PC-3 (cell line): ENCODE data around the gene KRT15. TPM values are rescaled to one million over a fixed set of nuclear protein-coding genes. Genes with fewer than 3 reads are reported as not detected.

Experiments used
- ATAC-seq: fragments of 200-7000 bp; cut with Tn5 transposase; 2 replicates; pipeline ENCODE4 v1.9.1; 2020; ENCODE audit warnings: mild to moderate bottlenecking, moderate library complexity
- BruUV-seq: library from RNA; stranded (reverse); fragments of 400-500 nt; replicated peaks from 2 replicates; lab custom pipeline; 2021; lab: Mats Ljungman, UMichigan
- CTCF ChIA-PET: fragments of 300-600 bp; sonication (Branson Sonifier 250); formaldehyde crosslinking; loops from one replicate; lab custom pipeline; 2022; ENCODE audit warnings: antibody characterized with exemption; lab: Charles Lee
- POLR2A ChIA-PET: fragments of 300-600 bp; sonication (Branson Sonifier 250); formaldehyde crosslinking; loops from one replicate; lab custom pipeline; 2022; ENCODE audit warnings: antibody characterized with exemption; ENCODE audit not compliant: unreplicated experiment; lab: Charles Lee
- DNase-seq: peaks from one replicate; pipeline ENCODE4 v3.0.0-alpha.2; 2015
- H2AFZ ChIP-seq: fragments of 300-600 bp; sonication (generic); 2 replicates; pipeline ENCODE4 v1.6.0; 2016; ENCODE audit warnings: antibody characterized with exemption, low read length
- H3F3A ChIP-seq: fragments of 300-600 bp; sonication (generic); one replicate; pipeline ENCODE4 v1.6.0; 2017; ENCODE audit warnings: antibody characterized with exemption, low read length, control low read depth, mild to moderate bottlenecking; ENCODE audit not compliant: unreplicated experiment
- H3K27ac ChIP-seq: fragments of 300-600 bp; sonication (generic); 2 replicates; pipeline ENCODE4 v1.5.1; 2016; ENCODE audit warnings: mild to moderate bottlenecking, low read length
- H3K27me3 ChIP-seq: fragments of 300-600 bp; sonication (generic); 2 replicates; pipeline ENCODE4 v1.6.1; 2016; ENCODE audit warnings: low read length, mixed read lengths
- H3K36me3 ChIP-seq: fragments of 300-600 bp; sonication (generic); 2 replicates; pipeline ENCODE4 v1.6.1; 2016; ENCODE audit warnings: low read depth, mixed run types, low read length, mixed read lengths
- H3K4me1 ChIP-seq: fragments of 300-600 bp; sonication (generic); 2 replicates; pipeline ENCODE4 v1.5.1; 2016; ENCODE audit warnings: low read length; ENCODE audit not compliant: insufficient read depth
- H3K4me2 ChIP-seq: fragments of 300-600 bp; sonication (generic); 2 replicates; pipeline ENCODE4 v1.6.0; 2016; ENCODE audit warnings: low read length
- H3K4me3 ChIP-seq: fragments of 300-600 bp; sonication (generic); 2 replicates; pipeline ENCODE4 v1.5.1; 2016; ENCODE audit warnings: mild to moderate bottlenecking, low read length, mixed read lengths
- H3K79me2 ChIP-seq: fragments of 300-600 bp; sonication (generic); 2 replicates; pipeline ENCODE4 v1.6.1; 2017; ENCODE audit warnings: low read length, mixed read lengths
- H3K9ac ChIP-seq: fragments of 300-600 bp; sonication (generic); 2 replicates; pipeline ENCODE4 v1.6.0; 2016; ENCODE audit warnings: mild to moderate bottlenecking, low read length
- H3K9me2 ChIP-seq: fragments of 300-600 bp; sonication (generic); replicated peaks from 2 replicates; pipeline ENCODE4 v1.6.1; 2016; ENCODE audit warnings: mixed run types, low read length, mixed read lengths
- H3K9me3 ChIP-seq: fragments of 300-600 bp; sonication (generic); 2 replicates; pipeline ENCODE4 v1.6.1; 2016; ENCODE audit warnings: low read length, mixed read lengths
- H4K20me1 ChIP-seq: fragments of 300-600 bp; sonication (generic); 2 replicates; pipeline ENCODE4 v1.6.1; 2016; ENCODE audit warnings: low read length, mixed read lengths
- EZH2 ChIP-seq: fragments of 300-600 bp; sonication (generic); IDR thresholded peaks from one replicate; pipeline ENCODE4 v1.6.1; 2017; ENCODE audit warnings: antibody characterized with exemption, mild to moderate bottlenecking, low read length; ENCODE audit not compliant: unreplicated experiment
- EZH2phosphoT487 ChIP-seq: fragments of 300-600 bp; sonication (generic); IDR thresholded peaks from 2 replicates; pipeline ENCODE4 v1.6.1; 2018; ENCODE audit warnings: mild to moderate bottlenecking, antibody characterized with exemption, low read length, borderline replicate concordance
- intact Hi-C: fragments of 100-400 bp; cut with micrococcal nuclease; formaldehyde crosslinking; loops from 2 replicates; pipeline ENCODE4 v1.9.0; 2023
- total RNA-seq: library from RNA; depleted of rRNA; stranded (reverse); fragments of >200 nt; gene quantifications from 2 replicates; pipeline ENCODE4 v1.2.3, GENCODE V29; 2014
- TF ChIP-seq, protein P1 (sequence below): fragments of 300-600 bp; sonication (generic); conservative IDR thresholded peaks from 2 replicates; pipeline ENCODE4 v1.5.1; 2017; ENCODE audit warnings: antibody characterized with exemption, low read depth, mild to moderate bottlenecking, low read length

KRT15 gene
- total RNA-seq, 1 experiment from 2014 or later, result 121 TPM

DNA sequence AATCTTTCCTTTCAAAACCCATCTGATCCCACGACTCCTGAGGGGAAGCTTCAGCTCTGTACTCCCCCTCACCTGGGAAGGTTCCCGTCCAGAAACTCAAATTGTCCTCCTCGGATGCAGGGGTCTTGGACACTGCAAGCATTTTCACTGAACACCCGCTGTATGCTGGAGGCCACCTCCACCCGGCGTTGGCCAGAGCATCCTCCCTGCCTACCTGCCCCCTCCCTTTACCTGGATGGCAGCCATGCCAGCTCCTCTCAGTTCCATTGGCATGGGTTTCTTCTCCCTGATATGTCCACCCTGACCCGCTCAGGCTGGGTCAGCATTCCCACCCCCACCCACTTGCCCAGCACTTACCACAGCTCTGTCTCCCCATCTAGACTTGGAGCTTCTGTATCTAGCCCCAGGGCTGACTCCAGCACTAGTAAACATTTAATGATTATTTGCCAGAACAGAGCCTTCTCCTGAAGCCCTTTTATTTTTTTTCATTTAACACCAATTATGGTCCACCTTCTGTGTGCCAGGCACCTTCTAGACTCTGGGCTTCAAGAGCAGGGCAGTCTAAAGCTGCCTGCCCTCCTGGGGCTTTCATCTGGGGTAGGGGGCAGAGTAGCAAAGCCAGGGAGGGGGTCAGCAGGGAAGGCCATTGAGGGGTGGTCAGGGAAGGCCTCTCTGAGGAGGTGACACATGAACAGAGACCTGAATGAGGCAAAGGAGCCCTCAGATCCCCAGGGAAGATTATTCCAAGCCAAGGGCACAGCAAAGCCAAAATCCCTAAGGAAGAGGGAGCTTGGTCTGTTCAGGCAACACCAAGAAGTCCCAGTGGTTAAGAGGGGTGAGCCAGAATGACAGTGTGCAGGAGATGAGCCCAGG lies 18.3 kb upstream of the KRT15 start:
- no peaks in the 10 kb centered on the region for H3F3A ChIP-seq
- ChIA-PET POLR2A (no interaction called here), CTCF (interaction anchor here (1.2 kb wide), 1 partner anchor 12 kb away, joined by 4 read pairs; no protein-coding TSS in a partner anchor)
- intact Hi-C loops, result no loop called here
- H3K27me3 ChIP-seq, result no peaks in the 10 kb centered on the region
- no peaks in the 10 kb centered on the region for H3K9me2 ChIP-seq
- no peaks in the 10 kb centered on the region for H3K36me3 ChIP-seq
- no peak overlapping the region; the same call in 1 of the 2 replicates for H3K9ac ChIP-seq
- H3K79me2 ChIP-seq, result 0 out of 2 replicates have a peak, but pooled peaks cover 5% of the 10 kb centered on the region
- TF ChIP-seq EZH2 (no peak), EZH2phosphoT487 (no peak)
- TF ChIP-seq, protein P1, sequence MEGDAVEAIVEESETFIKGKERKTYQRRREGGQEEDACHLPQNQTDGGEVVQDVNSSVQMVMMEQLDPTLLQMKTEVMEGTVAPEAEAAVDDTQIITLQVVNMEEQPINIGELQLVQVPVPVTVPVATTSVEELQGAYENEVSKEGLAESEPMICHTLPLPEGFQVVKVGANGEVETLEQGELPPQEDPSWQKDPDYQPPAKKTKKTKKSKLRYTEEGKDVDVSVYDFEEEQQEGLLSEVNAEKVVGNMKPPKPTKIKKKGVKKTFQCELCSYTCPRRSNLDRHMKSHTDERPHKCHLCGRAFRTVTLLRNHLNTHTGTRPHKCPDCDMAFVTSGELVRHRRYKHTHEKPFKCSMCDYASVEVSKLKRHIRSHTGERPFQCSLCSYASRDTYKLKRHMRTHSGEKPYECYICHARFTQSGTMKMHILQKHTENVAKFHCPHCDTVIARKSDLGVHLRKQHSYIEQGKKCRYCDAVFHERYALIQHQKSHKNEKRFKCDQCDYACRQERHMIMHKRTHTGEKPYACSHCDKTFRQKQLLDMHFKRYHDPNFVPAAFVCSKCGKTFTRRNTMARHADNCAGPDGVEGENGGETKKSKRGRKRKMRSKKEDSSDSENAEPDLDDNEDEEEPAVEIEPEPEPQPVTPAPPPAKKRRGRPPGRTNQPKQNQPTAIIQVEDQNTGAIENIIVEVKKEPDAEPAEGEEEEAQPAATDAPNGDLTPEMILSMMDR, result no peak
- DNase-seq, result no peak
- H4K20me1 ChIP-seq, result no peaks in the 10 kb centered on the region
- peak overlapping the region; percentile 54; the same call in 1 of the 2 replicates for H3K4me2 ChIP-seq
- no TSS peak for BruUV-seq
- 0 out of 2 replicates have a peak overlapping the region, but pooled peaks have one; percentile 41 for H3K27ac ChIP-seq
- no peak overlapping the region for H2AFZ ChIP-seq
- ATAC-seq, result no peak
- no peaks in the 10 kb centered on the region for H3K9me3 ChIP-seq
- H3K4me1 ChIP-seq, result peaks cover 67% of the 10 kb centered on the region
- H3K4me3 ChIP-seq, result no peak overlapping the region

DNA sequence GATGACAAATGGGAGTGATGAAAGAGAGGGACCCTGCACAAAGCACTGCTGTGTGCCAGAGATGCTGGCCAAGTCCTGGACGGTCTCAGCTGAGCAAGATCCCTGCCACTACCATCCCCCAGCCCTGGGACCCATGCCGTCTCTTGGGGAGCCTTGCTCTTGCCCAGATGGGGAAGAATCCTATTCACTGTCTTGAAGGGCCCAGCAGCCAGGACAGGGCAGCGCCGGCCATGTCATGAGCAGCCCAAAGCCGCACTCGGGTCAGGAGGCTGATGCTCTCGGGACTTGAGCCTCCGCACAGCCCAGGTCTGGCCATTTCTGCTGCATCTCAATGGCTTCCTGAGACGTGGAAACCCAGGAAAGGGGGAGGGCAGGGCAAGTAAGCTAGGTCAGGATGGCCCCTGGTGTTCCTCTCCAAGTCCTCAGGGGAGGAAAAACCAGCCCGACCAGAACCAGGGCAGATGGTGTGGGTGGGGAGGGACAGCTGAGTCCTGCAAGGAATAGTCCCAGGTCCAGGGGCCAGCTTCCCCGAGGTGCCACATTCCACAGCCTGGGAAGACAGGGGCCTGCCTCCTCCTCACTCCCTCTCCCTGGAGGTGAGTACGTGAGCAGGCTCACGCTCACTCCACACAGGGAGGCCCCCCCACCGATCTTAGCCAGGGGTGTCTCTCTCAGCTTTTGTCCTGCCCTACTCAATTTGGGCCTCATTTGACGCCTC lies 17.2 kb upstream of the KRT15 start:
- Histone ChIP-seq H3K9me2 (no peaks in the 10 kb centered on the region), H3K9ac (no peak overlapping the region; the same call in 1 of the 2 replicates), H2AFZ (0 out of 2 replicates have a peak overlapping the region, but pooled peaks have one; percentile 22), H3K27me3 (no peaks in the 10 kb centered on the region), H3K4me2 (peak overlapping the region; percentile 54), H3K9me3 (no peaks in the 10 kb centered on the region), H3K4me3 (no peak overlapping the region), H3K4me1 (peaks cover 60% of the 10 kb centered on the region), H3K79me2 (0 out of 2 replicates have a peak, but pooled peaks cover 5% of the 10 kb centered on the region), H3K36me3 (no peaks in the 10 kb centered on the region), H4K20me1 (no peaks in the 10 kb centered on the region), H3F3A (no peaks in the 10 kb centered on the region), H3K27ac (peak overlapping the region; percentile 51)
- ATAC-seq (peak; percentile 19; the same call in 1 of the 2 replicates), DNase-seq (peak; percentile 72)
- TF ChIP-seq EZH2phosphoT487 (no peak), EZH2 (no peak)
- TF ChIP-seq, protein P1, result no peak
- POLR2A ChIA-PET, result no interaction called here
- intact Hi-C loops, result no loop called here
- BruUV-seq, result no TSS peak
- CTCF ChIA-PET, result interaction anchor here (0.5 to 1.2 kb wide), 2 partner anchors 13 to 14 kb away, joined by 4 read pairs; no protein-coding TSS in a partner anchor
